Spleen (tissue), 7 donors: Measurements from ENCODE around the gene SMAD3.

ENCODE experiments used
- CTCF ChIP-seq, 11 experiments: fragments of 200-600 bp in 7 of 11; fragments of 450-650 bp in 4 of 11; sonication (generic) in 4 of 11; IDR thresholded peaks in 8 of 11; conservative IDR thresholded peaks in 3 of 11; 1 replicate in 7 of 11; 2 replicates in 4 of 11; pipeline versions ENCODE4 v1.4.0 to v1.8.0; 2016 to 2021; ENCODE audit warnings: antibody characterized with exemption in 11 of 11, inconsistent platforms in 4 of 11, mild to moderate bottlenecking in 1 of 11
- POLR2AphosphoS5 ChIP-seq, 3 donors: sonication (generic); formaldehyde crosslinking; IDR thresholded peaks; one replicate each; pipeline ENCODE4 v1.5.1; 2017; ENCODE audit warnings: antibody characterized with exemption in 3 of 3
- donor health status: DM: no; HTN: no; CAD: no; lungs with moderate emphysema.
- donor health status: DM: no; HTN: no; CAD: no.
- donor health status: DM: no; HTN: no; CAD: no.

- TF ChIP-seq CTCF (IDR thresholded peaks at IDR 0.05 in 8 of 11, conservative IDR thresholded peaks at IDR 0.05 in 3 of 11) (no peak), POLR2AphosphoS5 (IDR thresholded peaks at IDR 0.05) (no peak)
Observed at GRCh38 chr15:67224889-67225288, 159.5 kb downstream of the SMAD3 start.
